AG04449 (cell line): ENCODE measurements around the gene SLIT1.

ENCODE experiments used
- CTCF ChIA-PET: fragments of 350-600 bp; formaldehyde crosslinking; extraction: SDS; loops from one replicate; lab custom pipeline; 2021; ENCODE audit warnings: antibody characterized with exemption; lab: Yijun Ruan, JAX
- POLR2A ChIA-PET: fragments of 400-600, 350-600 bp; formaldehyde crosslinking; extraction: SDS; loops from one replicate; lab custom pipeline; 2020; ENCODE audit warnings: antibody characterized with exemption, inconsistent platforms; lab: Yijun Ruan, JAX
- DNase-seq: peaks from one replicate; pipeline ENCODE4 v3.0.0-alpha.2; 2010; ENCODE audit warnings: low read depth, low spot score
- H3K4me3 ChIP-seq: 2 replicates; pipeline ENCODE4 v1.5.1; 2011; ENCODE audit warnings: low read depth, mild to moderate bottlenecking, control low read depth, low read length
- CTCF ChIP-seq: IDR thresholded peaks from one replicate; pipeline ENCODE4 v1.5.1; 2011; ENCODE audit warnings: mild to moderate bottlenecking, moderate library complexity, low read length, control low read depth, inconsistent platforms; ENCODE audit not compliant: insufficient read depth; ENCODE audit errors: missing control alignments

Gene SLIT1

GRCh38 chr10:97153270-97153850 is 32.4 kb downstream of the SLIT1 start:
- ChIA-PET POLR2A (no interaction called here), CTCF (no interaction called here)
- H3K4me3 ChIP-seq, result no peak overlapping the region
- no peak for DNase-seq
- TF ChIP-seq CTCF, result no peak

GRCh38 chr10:97151307-97151914 is 34.3 kb downstream of the SLIT1 start:
- no peak overlapping the region for H3K4me3 ChIP-seq
- ChIA-PET CTCF (no interaction called here), POLR2A (no interaction called here)
- TF ChIP-seq CTCF, result no peak
- no peak for DNase-seq

- no peak for TF ChIP-seq CTCF
- ChIA-PET POLR2A (no interaction called here), CTCF (no interaction called here)
- H3K4me3 ChIP-seq, result no peak overlapping the region
- no peak for DNase-seq
These were observed 35.1 kb downstream of the SLIT1 start for GRCh38 chr10:97150616-97151015.

- no peak for TF ChIP-seq CTCF
- POLR2A ChIA-PET, result no interaction called here
- no peak overlapping the region for H3K4me3 ChIP-seq
- CTCF ChIA-PET, result interaction anchor here (1.3 kb wide), 1 partner anchor 9 kb away, joined by 4 read pairs; no protein-coding TSS in a partner anchor
- no peak for DNase-seq
These were observed 35.7 kb downstream of the SLIT1 start for GRCh38 chr10:97150013-97150595.

- no peak for DNase-seq
- ChIA-PET CTCF (interaction anchor here (1.3 kb wide), 2 partner anchors 10 to 45 kb away, joined by 3 to 4 read pairs; no protein-coding TSS in a partner anchor), POLR2A (no interaction called here)
- no peak for TF ChIP-seq CTCF
- no peak overlapping the region for H3K4me3 ChIP-seq
These were observed 36.7 kb downstream of the SLIT1 start for GRCh38 chr10:97149079-97149531.

GRCh38 chr10:97144297-97144696 is 41.5 kb downstream of the SLIT1 start:
- ChIA-PET CTCF (interaction anchor here (0.8 kb wide), 1 partner anchor 104 kb away, joined by 4 read pairs; no protein-coding TSS in a partner anchor), POLR2A (no interaction called here)
- no peak overlapping the region for H3K4me3 ChIP-seq
- no peak for TF ChIP-seq CTCF
- DNase-seq, result no peak
